Prostate gland (tissue), 2 donors: ENCODE measurements around the gene SERPINB7. TPM values are rescaled to one million over a fixed set of nuclear protein-coding genes. Genes with fewer than 3 reads are reported as not detected.

Experiments used
- DNase-seq: peaks from one replicate; pipeline ENCODE4 v3.0.0-alpha.2; 2019; ENCODE audit warnings: low spot score
- H3K27ac ChIP-seq, 2 donors: fragments of 200-600 bp; sonication (generic); 2 replicates each; pipeline ENCODE4 v1.5.1; 2017 to 2019
- H3K27me3 ChIP-seq: fragments of 200-600 bp; sonication (generic); replicated peaks from 2 replicates; pipeline ENCODE4 v1.5.1; 2019; ENCODE audit not compliant: insufficient read depth
- H3K36me3 ChIP-seq, 2 donors: fragments of 200-600 bp; sonication (generic); 1 replicate in 1 of 2; 2 replicates in 1 of 2; pipeline versions ENCODE4 v1.5.1 to v1.8.1; 2017 to 2019
- H3K4me1 ChIP-seq: fragments of 200-600 bp; sonication (generic); replicated peaks from 2 replicates; pipeline ENCODE4 v1.5.1; 2019
- H3K4me3 ChIP-seq, 2 donors: fragments of 200-600 bp; sonication (generic); 2 replicates each; pipeline ENCODE4 v1.5.1; 2017 to 2019
- H3K9me3 ChIP-seq: fragments of 200-600 bp; sonication (generic); 2 replicates; pipeline ENCODE4 v1.5.1; 2017
- CTCF ChIP-seq, 4 experiments: fragments of 200-600 bp in 2 of 4; fragments of 450-650 bp in 2 of 4; sonication (generic) in 2 of 4; IDR thresholded peaks; 1 replicate in 3 of 4; 2 replicates in 1 of 4; pipeline ENCODE4 v1.5.1; 2016 to 2019; ENCODE audit warnings: antibody characterized with exemption in 4 of 4, mild to moderate bottlenecking in 2 of 4, moderate library complexity in 2 of 4
- POLR2A ChIP-seq: fragments of 450-650 bp; IDR thresholded peaks from one replicate; pipeline ENCODE4 v1.6.1; 2016; ENCODE audit warnings: antibody characterized with exemption, mild to moderate bottlenecking
- POLR2AphosphoS5 ChIP-seq: sonication (generic); formaldehyde crosslinking; IDR thresholded peaks from one replicate; pipeline ENCODE4 v1.6.1; 2017; ENCODE audit warnings: antibody characterized with exemption
- WGBS: methylation state at CpG from one replicate; pipeline ENCODE4 v1.1.5; 2018; 5-methylcytosine and 5-hydroxymethylcytosine counted together
- intact Hi-C: fragments of 100-400 bp; cut with DNase I; formaldehyde crosslinking; loops from one replicate; pipeline ENCODE4 v1.14.2; 2022
- total RNA-seq, 2 donors: library from RNA; depleted of rRNA; stranded (reverse); fragments of >200 nt; gene quantifications; one replicate each; pipeline ENCODE4 v1.1.0, GENCODE V29; 2016

Gene SERPINB7
- total RNA-seq, 2 donors from 2014 or later: 0.97 TPM; not detected in 1

GRCh38 chr18:63765837-63766236 is 9.4 kb upstream of the SERPINB7 start:
- no peaks in the 10 kb centered on the region for H3K4me1 ChIP-seq
- H3K36me3 ChIP-seq: no peaks in the 10 kb centered on the region
- no peaks in the 10 kb centered on the region for H3K9me3 ChIP-seq
- H3K27ac ChIP-seq: no peak overlapping the region
- WGBS: 84% methylated on average over 2 of the region's 2 CpGs
- no peak overlapping the region for H3K4me3 ChIP-seq
- no peak for DNase-seq
- TF ChIP-seq CTCF (IDR thresholded peaks at IDR 0.05) (no peak), POLR2A (no peak), POLR2AphosphoS5 (no peak)
- intact Hi-C loops: no loop called here
- H3K27me3 ChIP-seq: no peaks in the 10 kb centered on the region

GRCh38 chr18:63773551-63773950 is 1.7 kb upstream of the SERPINB7 start:
- no peak overlapping the region for H3K4me3 ChIP-seq
- no peak overlapping the region for H3K27ac ChIP-seq
- no peak for DNase-seq
- H3K9me3 ChIP-seq: no peaks in the 10 kb centered on the region
- H3K36me3 ChIP-seq: no peaks in the 10 kb centered on the region
- 88% methylated on average over 3 of the region's 3 CpGs for WGBS
- intact Hi-C loops: no loop called here
- no peaks in the 10 kb centered on the region for H3K27me3 ChIP-seq
- H3K4me1 ChIP-seq: no peaks in the 10 kb centered on the region
- no peak for TF ChIP-seq POLR2AphosphoS5
- no peak for TF ChIP-seq CTCF (IDR thresholded peaks at IDR 0.05)
- no peak for TF ChIP-seq POLR2A

GRCh38 chr18:63774511-63774910 is 707 bp upstream of the SERPINB7 start:
- Histone ChIP-seq H3K27me3 (no peaks in the 10 kb centered on the region), H3K4me1 (no peaks in the 10 kb centered on the region), H3K9me3 (no peaks in the 10 kb centered on the region), H3K27ac (no peak overlapping the region), H3K4me3 (no peak overlapping the region), H3K36me3 (no peaks in the 10 kb centered on the region)
- TF ChIP-seq POLR2A: no peak
- TF ChIP-seq POLR2AphosphoS5: no peak
- TF ChIP-seq CTCF (IDR thresholded peaks at IDR 0.05): no peak
- no peak for DNase-seq
- WGBS: 40% methylated on average over 1 of the region's 1 CpG
- intact Hi-C loops: no loop called here

GRCh38 chr18:63779386-63779785 is 4.2 kb downstream of the SERPINB7 start:
- no peak for TF ChIP-seq POLR2A
- no peak for TF ChIP-seq CTCF (IDR thresholded peaks at IDR 0.05)
- TF ChIP-seq POLR2AphosphoS5: no peak
- H3K4me3 ChIP-seq: no peak overlapping the region
- no peaks in the 10 kb centered on the region for H3K36me3 ChIP-seq
- no peaks in the 10 kb centered on the region for H3K4me1 ChIP-seq
- 17% methylated on average over 1 of the region's 1 CpG for WGBS
- intact Hi-C loops: no loop called here
- no peaks in the 10 kb centered on the region for H3K27me3 ChIP-seq
- DNase-seq: no peak
- H3K27ac ChIP-seq: no peak overlapping the region
- H3K9me3 ChIP-seq: no peaks in the 10 kb centered on the region

- Histone ChIP-seq H3K9me3 (no peaks in the 10 kb centered on the region), H3K4me3 (no peak overlapping the region), H3K36me3 (no peaks in the 10 kb centered on the region), H3K27me3 (no peaks in the 10 kb centered on the region), H3K4me1 (no peaks in the 10 kb centered on the region), H3K27ac (no peak overlapping the region)
- intact Hi-C loops: no loop called here
- 68% methylated on average over 5 of the region's 5 CpGs for WGBS
- no peak for DNase-seq
- TF ChIP-seq POLR2A: no peak
- TF ChIP-seq CTCF (IDR thresholded peaks at IDR 0.05): no peak
- TF ChIP-seq POLR2AphosphoS5: no peak
Measured at GRCh38 chr18:63783394-63783793, 8.2 kb downstream of the SERPINB7 start.
